ENCODE results near the gene PTPN3. TPM values are rescaled to one million over a fixed set of nuclear protein-coding genes. Genes with fewer than 3 reads are reported as not detected.

PTPN3 gene
- total RNA-seq, 2 donors from 2014 or later, result 13.2 to 19.5 TPM

DNA sequence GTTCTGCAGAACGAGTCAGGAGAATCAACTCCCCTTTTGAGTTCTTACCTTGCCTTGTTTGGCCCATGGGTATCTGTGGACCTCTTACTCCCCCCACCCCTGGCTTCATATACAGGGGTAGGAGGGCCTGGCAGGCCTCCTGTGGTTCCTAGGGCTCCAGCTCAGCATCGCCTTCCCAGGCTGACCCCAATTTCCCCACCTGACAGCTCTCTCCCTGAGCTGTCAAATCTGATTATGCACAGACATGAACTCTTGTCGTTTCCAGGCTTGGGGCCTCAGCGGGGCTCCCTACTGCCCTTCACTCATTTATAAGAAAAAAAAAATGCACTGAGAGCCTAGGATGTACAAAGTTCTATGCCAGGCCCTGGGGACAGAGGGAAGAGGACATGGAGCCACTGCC is 67.9 kb downstream of the PTPN3 start:
- H3K36me3 ChIP-seq (replicated peaks in 1 of 2; ENCODE audit: insufficient read depth in 1 of 2, low read depth in 2 of 2), result peaks cover 0 to 6% of the 10 kb centered on the region in 2 donors
- H3K27me3 ChIP-seq, result no peaks in the 10 kb centered on the region
- no peak for ATAC-seq
- no peak overlapping the region for H3K4me3 ChIP-seq
- no peaks in the 10 kb centered on the region for H3K4me1 ChIP-seq
- no peak overlapping the region for H3K27ac ChIP-seq
- intact Hi-C loops (cut with DNase I), result no loop called here
- TF ChIP-seq, protein P1, sequence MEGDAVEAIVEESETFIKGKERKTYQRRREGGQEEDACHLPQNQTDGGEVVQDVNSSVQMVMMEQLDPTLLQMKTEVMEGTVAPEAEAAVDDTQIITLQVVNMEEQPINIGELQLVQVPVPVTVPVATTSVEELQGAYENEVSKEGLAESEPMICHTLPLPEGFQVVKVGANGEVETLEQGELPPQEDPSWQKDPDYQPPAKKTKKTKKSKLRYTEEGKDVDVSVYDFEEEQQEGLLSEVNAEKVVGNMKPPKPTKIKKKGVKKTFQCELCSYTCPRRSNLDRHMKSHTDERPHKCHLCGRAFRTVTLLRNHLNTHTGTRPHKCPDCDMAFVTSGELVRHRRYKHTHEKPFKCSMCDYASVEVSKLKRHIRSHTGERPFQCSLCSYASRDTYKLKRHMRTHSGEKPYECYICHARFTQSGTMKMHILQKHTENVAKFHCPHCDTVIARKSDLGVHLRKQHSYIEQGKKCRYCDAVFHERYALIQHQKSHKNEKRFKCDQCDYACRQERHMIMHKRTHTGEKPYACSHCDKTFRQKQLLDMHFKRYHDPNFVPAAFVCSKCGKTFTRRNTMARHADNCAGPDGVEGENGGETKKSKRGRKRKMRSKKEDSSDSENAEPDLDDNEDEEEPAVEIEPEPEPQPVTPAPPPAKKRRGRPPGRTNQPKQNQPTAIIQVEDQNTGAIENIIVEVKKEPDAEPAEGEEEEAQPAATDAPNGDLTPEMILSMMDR (IDR thresholded peaks at IDR 0.05), result no peak
- TF ChIP-seq POLR2A (IDR thresholded peaks at IDR 0.05), result no peak
- no peak for DNase-seq
- H3K9me3 ChIP-seq, result no peaks in the 10 kb centered on the region
- 56 to 76% methylated on average over 3 to 4 of the region's 4 CpGs for WGBS, 2 donors

DNA sequence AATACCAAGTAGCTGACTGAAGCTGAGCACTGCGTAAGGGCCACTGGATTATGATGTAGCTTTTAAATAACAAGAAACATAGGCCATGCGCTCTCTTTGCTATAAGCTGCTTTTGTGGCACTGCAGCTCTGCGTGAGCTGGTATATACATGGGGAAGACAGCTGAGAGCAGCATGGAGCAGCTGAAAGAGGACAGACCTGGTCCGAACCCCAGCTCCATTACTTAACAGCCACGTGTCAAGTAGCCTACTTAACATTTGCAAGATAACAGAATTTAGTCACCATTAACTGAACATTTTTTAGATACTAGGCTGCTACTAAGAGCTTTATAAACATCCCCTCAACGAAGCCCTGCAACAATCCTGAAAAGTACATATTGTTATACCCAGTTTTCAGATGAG is 69.3 kb downstream of the PTPN3 start:
- 77 to 79% methylated on average over 5 to 6 of the region's 6 CpGs for WGBS, 2 donors
- intact Hi-C loops (cut with DNase I), result no loop called here

DNA sequence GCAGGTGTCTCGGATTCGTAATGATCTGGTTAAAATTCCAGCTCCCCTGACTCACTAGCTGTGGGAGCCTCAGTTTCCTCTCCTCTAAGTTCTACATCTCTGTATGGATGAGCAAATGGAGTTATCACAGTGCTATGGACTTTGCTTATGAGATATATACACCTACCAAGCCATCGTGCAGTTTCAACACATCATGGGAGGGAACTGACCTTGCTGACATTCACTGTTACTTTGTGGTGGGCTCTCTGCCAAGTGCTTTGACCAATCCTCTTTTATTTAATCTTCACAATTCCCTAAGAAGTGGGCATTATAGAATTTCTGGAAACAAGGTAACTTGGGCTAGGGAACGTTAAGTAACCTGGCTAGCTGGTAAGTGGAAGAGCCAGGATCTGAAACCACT is 70.2 kb downstream of the PTPN3 start:
- Histone ChIP-seq H3K4me3 (no peak overlapping the region), H3K36me3 (replicated peaks in 1 of 2; ENCODE audit: insufficient read depth in 1 of 2, low read depth in 2 of 2) (peaks cover 0 to 7% of the 10 kb centered on the region in 2 donors), H3K27me3 (no peaks in the 10 kb centered on the region), H3K9me3 (no peaks in the 10 kb centered on the region), H3K4me1 (no peaks in the 10 kb centered on the region), H3K27ac (no peak overlapping the region)
- no peak for DNase-seq
- intact Hi-C loops (cut with DNase I), result no loop called here
- WGBS, 2 donors, result 55 to 63% methylated on average over 4 of the region's 4 CpGs
- no peak for TF ChIP-seq POLR2A (IDR thresholded peaks at IDR 0.05)
- TF ChIP-seq, protein P1 (IDR thresholded peaks at IDR 0.05), result no peak
- ATAC-seq, result no peak

More for the DNA sequence above, 69.3 kb downstream of the PTPN3 start:
- TF ChIP-seq, protein P1 (IDR thresholded peaks at IDR 0.05), result no peak
- TF ChIP-seq POLR2A (IDR thresholded peaks at IDR 0.05), result no peak
- DNase-seq (no peak), ATAC-seq (no peak)
- Histone ChIP-seq H3K4me3 (no peak overlapping the region), H3K27me3 (no peaks in the 10 kb centered on the region), H3K4me1 (no peaks in the 10 kb centered on the region), H3K27ac (no peak overlapping the region), H3K9me3 (no peaks in the 10 kb centered on the region), H3K36me3 (replicated peaks in 1 of 2; ENCODE audit: insufficient read depth in 1 of 2, low read depth in 2 of 2) (peaks cover 0 to 8% of the 10 kb centered on the region in 2 donors)

DNA sequence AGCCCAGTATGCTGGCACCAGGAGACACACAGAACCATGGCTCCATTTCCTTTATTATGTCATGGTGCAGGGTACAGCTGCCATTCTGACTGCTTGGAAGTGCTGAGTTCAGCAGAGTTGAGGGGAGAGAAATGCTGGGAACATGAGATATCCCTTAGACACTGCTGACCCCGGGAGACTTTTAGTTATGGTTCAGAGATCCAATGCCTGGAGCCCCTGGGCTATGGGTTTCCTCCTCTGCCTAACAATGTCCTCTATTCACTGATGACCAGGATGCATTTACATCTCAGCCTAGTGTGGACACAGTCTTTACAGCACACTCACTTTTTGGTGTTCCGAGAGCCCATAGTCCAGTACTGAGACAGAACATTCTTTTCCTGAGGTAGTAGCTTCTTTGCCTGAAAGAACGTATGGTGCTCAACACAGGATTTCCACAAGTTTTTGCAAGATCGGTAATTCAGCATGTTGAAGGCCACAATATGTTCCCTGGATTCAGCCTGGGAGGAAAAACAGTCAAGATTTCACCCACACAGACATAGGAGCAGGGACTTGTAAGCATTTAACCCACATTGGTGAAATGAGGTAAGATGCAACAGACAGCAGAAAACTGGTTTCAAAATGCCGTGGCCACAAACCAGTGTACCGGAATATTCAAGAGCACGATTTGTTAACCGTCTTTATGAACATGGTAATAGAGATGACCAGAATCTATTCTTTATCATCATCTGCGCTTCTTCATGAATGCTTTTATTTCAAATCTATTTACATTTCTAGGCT is 71.3 kb downstream of the PTPN3 start:
- Histone ChIP-seq H3K4me3 (no peak overlapping the region), H3K4me1 (no peaks in the 10 kb centered on the region), H3K9me3 (no peaks in the 10 kb centered on the region), H3K36me3 (replicated peaks in 1 of 2; ENCODE audit: insufficient read depth in 1 of 2, low read depth in 2 of 2) (peaks cover 0 to 5% of the 10 kb centered on the region in 2 donors), H3K27ac (no peak overlapping the region), H3K27me3 (no peaks in the 10 kb centered on the region)
- ATAC-seq (no peak), DNase-seq (no peak)
- intact Hi-C loops (cut with DNase I), result no loop called here
- WGBS, 2 donors, result 91 to 92% methylated on average over 9 of the region's 9 CpGs
- no peak for TF ChIP-seq POLR2A (IDR thresholded peaks at IDR 0.05)
- TF ChIP-seq, protein P1 (IDR thresholded peaks at IDR 0.05), result no peak

DNA sequence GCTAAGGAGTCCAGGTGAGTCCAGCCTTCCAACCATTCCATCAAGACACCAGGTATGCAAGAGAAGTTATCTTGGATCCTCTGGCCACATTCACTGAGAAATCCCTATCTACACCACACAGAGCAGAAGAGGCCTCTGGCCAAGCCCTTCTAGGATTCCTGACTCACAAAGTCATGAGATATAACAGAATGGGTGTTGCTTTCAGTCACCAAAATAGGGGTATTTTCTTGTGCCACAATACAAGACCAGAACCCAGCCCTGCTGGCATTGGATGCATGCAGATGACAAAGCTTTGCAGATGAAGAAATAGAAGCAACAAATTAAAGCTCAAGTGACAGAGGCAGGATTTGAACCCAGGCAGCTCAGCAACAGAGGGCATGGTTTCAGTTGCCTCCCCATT is 73.5 kb downstream of the PTPN3 start:
- TF ChIP-seq, protein P1 (IDR thresholded peaks at IDR 0.05), result no peak
- no peak for TF ChIP-seq POLR2A (IDR thresholded peaks at IDR 0.05)
- peaks cover 0 to 12% of the 10 kb centered on the region in 2 donors for H3K36me3 ChIP-seq (replicated peaks in 1 of 2; ENCODE audit: insufficient read depth in 1 of 2, low read depth in 2 of 2)
- no peak for ATAC-seq

More for the DNA sequence above, 73.5 kb downstream of the PTPN3 start:
- no peak overlapping the region for H3K27ac ChIP-seq
- DNase-seq, result no peak
- no peaks in the 10 kb centered on the region for H3K27me3 ChIP-seq
- no peaks in the 10 kb centered on the region for H3K4me1 ChIP-seq
- intact Hi-C loops (cut with DNase I), result no loop called here
- no peak overlapping the region for H3K4me3 ChIP-seq
- H3K9me3 ChIP-seq, result no peaks in the 10 kb centered on the region
